Thoracic aorta (tissue), 2 donors: ENCODE data around the gene LEF1. TPM values are rescaled to one million over a fixed set of nuclear protein-coding genes. Genes with fewer than 3 reads are reported as not detected.

ENCODE experiments used
- ATAC-seq: fragments of 150-250 bp; one replicate; pipeline ENCODE4 v1.8.0; 2017; ENCODE audit warnings: low read depth; ENCODE audit not compliant: insufficient number of reproducible peaks, low FRiP score
- DNase-seq: peaks from one replicate; pipeline ENCODE4 v3.0.0-alpha.2; 2020; ENCODE audit warnings: low spot score
- H3K27ac ChIP-seq, 2 donors: fragments of 200-600 bp; sonication (generic); 1 replicate in 1 of 2; 2 replicates in 1 of 2; pipeline ENCODE4 v1.5.1; 2016; ENCODE audit warnings: mild to moderate bottlenecking in 2 of 2, moderate library complexity in 2 of 2
- H3K27me3 ChIP-seq: fragments of 200-600 bp; sonication (generic); replicated peaks from 2 replicates; pipeline ENCODE4 v1.6.0; 2016; ENCODE audit warnings: mild to moderate bottlenecking; ENCODE audit not compliant: insufficient read depth
- H3K36me3 ChIP-seq: fragments of 200-600 bp; sonication (generic); one replicate; pipeline ENCODE4 v1.5.1; 2016
- H3K4me1 ChIP-seq, 2 donors: fragments of 200-600 bp; sonication (generic); 1 replicate in 1 of 2; 2 replicates in 1 of 2; pipeline versions ENCODE4 v1.5.1 to v1.6.0; 2016; ENCODE audit warnings: low read depth in 2 of 2, mild to moderate bottlenecking in 1 of 2; ENCODE audit not compliant: control insufficient read depth in 1 of 2
- H3K4me3 ChIP-seq: fragments of 200-600 bp; sonication (generic); 2 replicates; pipeline ENCODE4 v1.5.1; 2016; ENCODE audit warnings: mild to moderate bottlenecking
- H3K9me3 ChIP-seq: fragments of 200-600 bp; sonication (generic); 2 replicates; pipeline ENCODE4 v1.5.1; 2016
- CTCF ChIP-seq: fragments of 200-600 bp; sonication (generic); IDR thresholded peaks from one replicate; pipeline ENCODE4 v1.5.1; 2019; ENCODE audit warnings: antibody characterized with exemption
- total RNA-seq, 2 donors: library from RNA; depleted of rRNA; stranded (reverse); fragments of >200 nt; gene quantifications; one replicate each; pipeline versions ENCODE4 v1.1.0 to v1.2.3, GENCODE V29; 2016

LEF1 gene
- total RNA-seq, 2 donors from 2014 or later = 0.54 to 3.2 TPM

- Histone ChIP-seq H3K4me3 (no peak overlapping the region), H3K36me3 (no peaks in the 10 kb centered on the region), H3K4me1 (no peaks in the 10 kb centered on the region), H3K9me3 (no peaks in the 10 kb centered on the region), H3K27ac (no peak overlapping the region), H3K27me3 (no peaks in the 10 kb centered on the region)
- TF ChIP-seq CTCF = no peak
- no peak for ATAC-seq
- no peak for DNase-seq
These were observed 76.4 kb downstream of the LEF1 start for GRCh38 chr4:108092288-108092687.

- no peak for TF ChIP-seq CTCF
- no peak for ATAC-seq
- no peaks in the 10 kb centered on the region for H3K27me3 ChIP-seq
- H3K36me3 ChIP-seq = no peaks in the 10 kb centered on the region
- no peaks in the 10 kb centered on the region for H3K4me1 ChIP-seq
- H3K4me3 ChIP-seq = no peak overlapping the region
- no peak overlapping the region for H3K27ac ChIP-seq
- no peak for DNase-seq
- no peaks in the 10 kb centered on the region for H3K9me3 ChIP-seq
These were observed 81.3 kb downstream of the LEF1 start for GRCh38 chr4:108087293-108087967.

GRCh38 chr4:108081256-108081655 lies 87.5 kb downstream of the LEF1 start:
- no peaks in the 10 kb centered on the region for H3K4me1 ChIP-seq
- no peaks in the 10 kb centered on the region for H3K27me3 ChIP-seq
- ATAC-seq (no peak), DNase-seq (no peak)
- no peak overlapping the region for H3K27ac ChIP-seq
- H3K9me3 ChIP-seq = no peaks in the 10 kb centered on the region
- no peak for TF ChIP-seq CTCF
- no peak overlapping the region for H3K4me3 ChIP-seq
- no peaks in the 10 kb centered on the region for H3K36me3 ChIP-seq

GRCh38 chr4:108080747-108081146 lies 88.0 kb downstream of the LEF1 start:
- Histone ChIP-seq H3K27ac (no peak overlapping the region), H3K4me1 (no peaks in the 10 kb centered on the region), H3K36me3 (no peaks in the 10 kb centered on the region), H3K27me3 (no peaks in the 10 kb centered on the region), H3K4me3 (no peak overlapping the region), H3K9me3 (no peaks in the 10 kb centered on the region)
- no peak for DNase-seq
- no peak for TF ChIP-seq CTCF
- ATAC-seq = no peak

GRCh38 chr4:108078024-108078733 lies 90.6 kb downstream of the LEF1 start:
- no peak for TF ChIP-seq CTCF
- no peak for ATAC-seq
- Histone ChIP-seq H3K4me1 (no peaks in the 10 kb centered on the region), H3K4me3 (no peak overlapping the region), H3K27ac (no peak overlapping the region), H3K36me3 (no peaks in the 10 kb centered on the region), H3K9me3 (no peaks in the 10 kb centered on the region), H3K27me3 (no peaks in the 10 kb centered on the region)
- DNase-seq = no peak
